Glutamatergic neuron (in vitro differentiated cells): ENCODE data around the gene DHRS13. TPM values are rescaled to one million over a fixed set of nuclear protein-coding genes. Genes with fewer than 3 reads are reported as not detected.

ENCODE experiments used
- DNase-seq: peaks from one replicate; pipeline ENCODE4 v3.0.0; 2022
- H3K27ac Mint-ChIP-seq: one replicate; pipeline ENCODE4 v1.8.0; 2020; ENCODE audit warnings: mild to moderate bottlenecking, mixed read lengths, inconsistent platforms; ENCODE audit not compliant: unreplicated experiment
- H3K27me3 Mint-ChIP-seq: one replicate; pipeline ENCODE4 v1.8.0; 2020; ENCODE audit warnings: mild to moderate bottlenecking, moderate library complexity, mixed read lengths, inconsistent platforms; ENCODE audit not compliant: unreplicated experiment
- H3K36me3 Mint-ChIP-seq: one replicate; pipeline ENCODE4 v1.8.0; 2020; ENCODE audit warnings: mild to moderate bottlenecking, mixed read lengths, inconsistent platforms; ENCODE audit not compliant: unreplicated experiment
- H3K4me1 Mint-ChIP-seq: one replicate; pipeline ENCODE4 v1.8.0; 2020; ENCODE audit warnings: mild to moderate bottlenecking, low read depth, mixed read lengths, inconsistent platforms; ENCODE audit not compliant: unreplicated experiment
- H3K4me3 Mint-ChIP-seq: one replicate; pipeline ENCODE4 v1.8.0; 2020; ENCODE audit warnings: mild to moderate bottlenecking, mixed read lengths, inconsistent platforms; ENCODE audit not compliant: unreplicated experiment
- H3K9me3 Mint-ChIP-seq: one replicate; pipeline ENCODE4 v1.8.0; 2020; ENCODE audit warnings: mild to moderate bottlenecking, moderate library complexity, mixed read lengths, inconsistent platforms; ENCODE audit not compliant: unreplicated experiment
- total RNA-seq: library from RNA; stranded (reverse); fragmentation: NEBNext Ultra II Directional; extraction: Animal tissue kit (Norgen Biotek cat#: 25700); gene quantifications from one replicate; pipeline ENCODE4 v1.2.1, GENCODE V29; 2021; ENCODE audit not compliant: unreplicated experiment
- TF ChIP-seq, protein P1 (sequence below): fragments of 200-600 bp; sonication (generic); IDR thresholded peaks from one replicate; pipeline ENCODE4 v1.5.0; 2021; ENCODE audit not compliant: partially characterized antibody, unreplicated experiment

The DHRS13 gene
- total RNA-seq, 1 donor from 2014 or later: 17.0 TPM

- no peak overlapping the region for H3K4me3 Mint-ChIP-seq
- no peak overlapping the region for H3K27ac Mint-ChIP-seq
Measured at GRCh38 chr17:28920201-28920600, 17.3 kb upstream of the DHRS13 start.

GRCh38 chr17:28918295-28918694, 15.4 kb upstream of the DHRS13 start:
- peaks cover 10% of the 10 kb centered on the region for H3K36me3 Mint-ChIP-seq
- H3K4me3 Mint-ChIP-seq: no peak overlapping the region

More at GRCh38 chr17:28920201-28920600, 17.3 kb upstream of the DHRS13 start:
- TF ChIP-seq, protein P1, sequence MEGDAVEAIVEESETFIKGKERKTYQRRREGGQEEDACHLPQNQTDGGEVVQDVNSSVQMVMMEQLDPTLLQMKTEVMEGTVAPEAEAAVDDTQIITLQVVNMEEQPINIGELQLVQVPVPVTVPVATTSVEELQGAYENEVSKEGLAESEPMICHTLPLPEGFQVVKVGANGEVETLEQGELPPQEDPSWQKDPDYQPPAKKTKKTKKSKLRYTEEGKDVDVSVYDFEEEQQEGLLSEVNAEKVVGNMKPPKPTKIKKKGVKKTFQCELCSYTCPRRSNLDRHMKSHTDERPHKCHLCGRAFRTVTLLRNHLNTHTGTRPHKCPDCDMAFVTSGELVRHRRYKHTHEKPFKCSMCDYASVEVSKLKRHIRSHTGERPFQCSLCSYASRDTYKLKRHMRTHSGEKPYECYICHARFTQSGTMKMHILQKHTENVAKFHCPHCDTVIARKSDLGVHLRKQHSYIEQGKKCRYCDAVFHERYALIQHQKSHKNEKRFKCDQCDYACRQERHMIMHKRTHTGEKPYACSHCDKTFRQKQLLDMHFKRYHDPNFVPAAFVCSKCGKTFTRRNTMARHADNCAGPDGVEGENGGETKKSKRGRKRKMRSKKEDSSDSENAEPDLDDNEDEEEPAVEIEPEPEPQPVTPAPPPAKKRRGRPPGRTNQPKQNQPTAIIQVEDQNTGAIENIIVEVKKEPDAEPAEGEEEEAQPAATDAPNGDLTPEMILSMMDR: no peak
- peaks cover 4% of the 10 kb centered on the region for H3K27me3 Mint-ChIP-seq
- no peaks in the 10 kb centered on the region for H3K4me1 Mint-ChIP-seq
- peaks cover 1% of the 10 kb centered on the region for H3K9me3 Mint-ChIP-seq
- H3K36me3 Mint-ChIP-seq: peaks cover 8% of the 10 kb centered on the region
- DNase-seq: no peak

DNA sequence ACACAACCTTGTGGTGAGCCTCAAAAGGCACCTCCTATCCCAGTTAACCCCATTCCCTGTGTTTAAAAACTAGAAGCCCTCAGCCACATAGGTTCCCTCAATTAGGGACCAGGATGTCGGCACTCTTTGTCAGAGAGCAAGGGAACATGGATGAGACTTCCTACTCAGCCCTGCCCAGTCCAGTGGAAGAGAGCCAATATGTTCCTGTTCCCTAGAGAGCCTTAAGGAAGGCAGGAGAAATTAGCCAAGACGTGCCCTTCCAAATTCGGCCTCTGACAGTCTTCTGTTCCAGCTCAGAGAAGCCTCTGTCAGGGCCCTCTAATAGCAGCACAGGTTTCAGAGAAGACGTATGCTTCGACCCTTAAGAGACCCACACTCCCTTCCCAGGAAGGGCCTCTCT, 14.6 kb upstream of the DHRS13 start:
- H3K9me3 Mint-ChIP-seq: peaks cover 1% of the 10 kb centered on the region
- no peak overlapping the region for H3K4me3 Mint-ChIP-seq
- no peak for DNase-seq
- TF ChIP-seq, protein P1: no peak
- no peaks in the 10 kb centered on the region for H3K4me1 Mint-ChIP-seq
- H3K27me3 Mint-ChIP-seq: peaks cover 4% of the 10 kb centered on the region
- H3K36me3 Mint-ChIP-seq: peaks cover 10% of the 10 kb centered on the region
- peak overlapping the region; percentile 64 for H3K27ac Mint-ChIP-seq

More at GRCh38 chr17:28918295-28918694, 15.4 kb upstream of the DHRS13 start:
- TF ChIP-seq, protein P1: no peak
- Mint-ChIP-seq H3K27me3 (peaks cover 4% of the 10 kb centered on the region), H3K9me3 (peaks cover 1% of the 10 kb centered on the region), H3K4me1 (no peaks in the 10 kb centered on the region), H3K27ac (no peak overlapping the region)
- no peak for DNase-seq

DNA sequence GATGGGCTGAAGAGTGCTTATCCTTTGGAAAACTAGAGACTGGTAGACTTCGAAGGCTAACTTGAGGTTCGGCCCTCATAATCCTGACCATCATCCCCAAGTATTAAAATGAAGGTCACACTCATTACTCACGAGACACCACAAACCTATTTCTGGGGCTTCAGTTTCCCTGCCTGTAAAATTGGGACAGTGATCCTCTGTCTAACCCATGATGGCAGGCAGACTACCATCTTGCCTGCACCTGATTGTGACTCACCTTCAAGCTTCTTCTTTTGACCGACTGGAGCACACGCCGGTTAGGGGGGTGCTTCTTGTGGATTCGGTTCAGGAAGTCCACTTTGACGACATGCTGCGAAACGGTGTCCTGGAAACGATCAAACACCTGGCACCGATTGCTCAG, 14.2 kb upstream of the DHRS13 start:
- DNase-seq: no peak
- H3K36me3 Mint-ChIP-seq: peaks cover 10% of the 10 kb centered on the region
- H3K27ac Mint-ChIP-seq: peak overlapping the region; percentile 64
- TF ChIP-seq, protein P1: no peak
- H3K27me3 Mint-ChIP-seq: peaks cover 4% of the 10 kb centered on the region
- H3K4me1 Mint-ChIP-seq: no peaks in the 10 kb centered on the region
- peaks cover 1% of the 10 kb centered on the region for H3K9me3 Mint-ChIP-seq
- H3K4me3 Mint-ChIP-seq: no peak overlapping the region

GRCh38 chr17:28916302-28916934, 13.5 kb upstream of the DHRS13 start:
- Mint-ChIP-seq H3K9me3 (peaks cover 1% of the 10 kb centered on the region), H3K27ac (peak overlapping the region; percentile 52), H3K4me3 (no peak overlapping the region), H3K4me1 (no peaks in the 10 kb centered on the region), H3K36me3 (peaks cover 10% of the 10 kb centered on the region), H3K27me3 (peaks cover 4% of the 10 kb centered on the region)
- peak; percentile 48 for DNase-seq
- TF ChIP-seq, protein P1: peak; percentile 80
